Gastrocnemius medialis (tissue), 4 donors: Measurements from ENCODE around the gene SPIRE1.

Experiments used
- POLR2A ChIP-seq, 2 donors: fragments of 450-650 bp; IDR thresholded peaks; one replicate each; pipeline ENCODE4 v1.6.1; 2017; ENCODE audit warnings: antibody characterized with exemption in 2 of 2, mild to moderate bottlenecking in 2 of 2, moderate library complexity in 2 of 2
- TF ChIP-seq, protein P1 (sequence below), 5 experiments: fragments of 450-650 bp in 3 of 5; fragments of 200-600 bp in 2 of 5; sonication (generic) in 2 of 5; IDR thresholded peaks in 4 of 5; conservative IDR thresholded peaks in 1 of 5; 1 replicate in 4 of 5; 2 replicates in 1 of 5; pipeline ENCODE4 v1.5.1; 2016 to 2019; ENCODE audit warnings: antibody characterized with exemption in 5 of 5, mild to moderate bottlenecking in 3 of 5, moderate library complexity in 3 of 5

DNA sequence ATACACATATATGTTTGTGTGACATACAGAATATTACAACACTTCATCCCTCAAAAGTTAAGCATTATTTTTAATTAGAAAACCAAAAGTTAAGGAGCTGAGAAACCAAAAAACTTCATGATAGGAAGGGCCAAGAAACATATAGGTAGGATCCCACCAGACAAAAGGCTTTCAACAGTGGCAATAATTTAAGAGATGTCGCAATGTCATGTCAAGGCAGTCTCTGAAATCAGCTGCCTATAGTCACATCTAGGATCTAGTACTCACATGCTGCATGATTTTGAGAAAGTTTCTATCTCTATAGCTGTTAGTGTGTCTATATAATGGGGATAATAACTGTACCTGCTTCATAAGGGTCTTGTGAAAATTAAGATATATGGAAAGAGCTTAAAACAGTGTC, 72.7 kb downstream of the SPIRE1 start:
- TF ChIP-seq, protein P1, sequence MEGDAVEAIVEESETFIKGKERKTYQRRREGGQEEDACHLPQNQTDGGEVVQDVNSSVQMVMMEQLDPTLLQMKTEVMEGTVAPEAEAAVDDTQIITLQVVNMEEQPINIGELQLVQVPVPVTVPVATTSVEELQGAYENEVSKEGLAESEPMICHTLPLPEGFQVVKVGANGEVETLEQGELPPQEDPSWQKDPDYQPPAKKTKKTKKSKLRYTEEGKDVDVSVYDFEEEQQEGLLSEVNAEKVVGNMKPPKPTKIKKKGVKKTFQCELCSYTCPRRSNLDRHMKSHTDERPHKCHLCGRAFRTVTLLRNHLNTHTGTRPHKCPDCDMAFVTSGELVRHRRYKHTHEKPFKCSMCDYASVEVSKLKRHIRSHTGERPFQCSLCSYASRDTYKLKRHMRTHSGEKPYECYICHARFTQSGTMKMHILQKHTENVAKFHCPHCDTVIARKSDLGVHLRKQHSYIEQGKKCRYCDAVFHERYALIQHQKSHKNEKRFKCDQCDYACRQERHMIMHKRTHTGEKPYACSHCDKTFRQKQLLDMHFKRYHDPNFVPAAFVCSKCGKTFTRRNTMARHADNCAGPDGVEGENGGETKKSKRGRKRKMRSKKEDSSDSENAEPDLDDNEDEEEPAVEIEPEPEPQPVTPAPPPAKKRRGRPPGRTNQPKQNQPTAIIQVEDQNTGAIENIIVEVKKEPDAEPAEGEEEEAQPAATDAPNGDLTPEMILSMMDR (IDR thresholded peaks at IDR 0.05 in 4 of 5, conservative IDR thresholded peaks at IDR 0.05 in 1 of 5): no peak
- no peak for TF ChIP-seq POLR2A (IDR thresholded peaks at IDR 0.05)
